K562 (cell line): Measurements from ENCODE around the gene ZNF426. TPM values are rescaled to one million over a fixed set of nuclear protein-coding genes. Genes with fewer than 3 reads are reported as not detected.

Source experiments
- CBX3 ChIP-seq, 2 experiments: IDR thresholded peaks; 1 replicate in 1 of 2; 2 replicates in 1 of 2; pipeline ENCODE4 v1.6.1; 2012; ENCODE audit warnings: inconsistent platforms in 2 of 2, low read length in 2 of 2, borderline replicate concordance in 1 of 2, control low read depth in 1 of 2
- CBX5 ChIP-seq: IDR thresholded peaks from 2 replicates; pipeline ENCODE4 v1.6.1; 2014; ENCODE audit warnings: low read depth, borderline replicate concordance
- CHD2 ChIP-seq: IDR thresholded peaks from 2 replicates; pipeline ENCODE4 v1.6.1; 2011; ENCODE audit warnings: low read depth, low read length
- FOSL1 ChIP-seq: fragments of 200-800 bp; sonication (Bioruptor generic); conservative IDR thresholded peaks from 2 replicates; pipeline ENCODE4 v1.6.1; 2016; ENCODE audit warnings: missing genetic modification characterization, missing compliant biosample characterization
- FOXA1 ChIP-seq: fragments of 450-650 bp; IDR thresholded peaks from 2 replicates; pipeline ENCODE4 v1.6.1; 2016; ENCODE audit warnings: mild to moderate bottlenecking, borderline replicate concordance
- HDAC6 ChIP-seq: IDR thresholded peaks from 2 replicates; pipeline ENCODE4 v1.6.1; 2012; ENCODE audit warnings: low read depth, mild to moderate bottlenecking, control low read depth, inconsistent platforms, low read length, moderate library complexity
- HMGN3 ChIP-seq: IDR thresholded peaks from 2 replicates; pipeline ENCODE4 v1.6.1; 2011; ENCODE audit warnings: borderline replicate concordance, low read depth, mild to moderate bottlenecking, mixed read lengths, low read length; ENCODE audit not compliant: insufficient read length; ENCODE audit errors: extremely low read depth
- MYC ChIP-seq, 2 experiments: fragments of 250-450 bp in 1 of 2; sonication (Bioruptor Pico) in 1 of 2; IDR thresholded peaks; 2 replicates each; pipeline versions ENCODE4 v1.5.1 to v1.6.1; 2012 to 2021; ENCODE audit warnings: low read depth in 2 of 2, borderline replicate concordance in 1 of 2, improper control_type of control experiment in 1 of 2, low read length in 1 of 2, mild to moderate bottlenecking in 1 of 2, moderate library complexity in 1 of 2
- STAT6 ChIP-seq: sonication (generic); formaldehyde crosslinking; IDR thresholded peaks from 2 replicates; pipeline ENCODE4 v1.8.1; 2023; ENCODE audit warnings: mild to moderate bottlenecking, missing genetic modification reagents
- TEAD4 ChIP-seq, 2 experiments: sonication (generic) in 1 of 2; formaldehyde crosslinking in 1 of 2; IDR thresholded peaks; 2 replicates each; pipeline versions ENCODE4 v1.6.1 to v1.8.0; 2012 to 2022; ENCODE audit warnings: borderline replicate concordance in 1 of 2, inconsistent platforms in 1 of 2, low read length in 1 of 2, mild to moderate bottlenecking in 1 of 2, missing genetic modification reagents in 1 of 2
- ZBTB8A ChIP-seq: fragments of 450-650 bp; IDR thresholded peaks from 2 replicates; pipeline ENCODE4 v1.6.1; 2018; ENCODE audit warnings: mild to moderate bottlenecking, moderate library complexity; ENCODE audit not compliant: partially characterized antibody
- ZKSCAN3 ChIP-seq: fragments of 250-450 bp; sonication (Bioruptor Pico); IDR thresholded peaks from 2 replicates; pipeline ENCODE4 v1.4.0; 2020
- ZNF280A ChIP-seq: fragments of 450-650 bp; IDR thresholded peaks from 2 replicates; pipeline ENCODE4 v1.6.1; 2018; ENCODE audit warnings: mild to moderate bottlenecking, low read depth; ENCODE audit not compliant: partially characterized antibody
- ZNF589 ChIP-seq: fragments of 200-800 bp; sonication (Bioruptor generic); IDR thresholded peaks from 2 replicates; pipeline ENCODE4 v1.6.1; 2016; ENCODE audit warnings: low read depth, missing genetic modification characterization, missing compliant biosample characterization
- ZNF592 ChIP-seq: fragments of 450-650 bp; IDR thresholded peaks from 2 replicates; pipeline ENCODE4 v1.6.1; 2017; ENCODE audit warnings: antibody characterized with exemption, mild to moderate bottlenecking
- ZNF639 ChIP-seq, 2 experiments: fragments of 200-800 bp in 1 of 2; sonication (Bioruptor generic) in 1 of 2; sonication (generic) in 1 of 2; formaldehyde crosslinking in 1 of 2; IDR thresholded peaks in 1 of 2; conservative IDR thresholded peaks in 1 of 2; 2 replicates each; pipeline versions ENCODE4 v1.5.0 to v1.6.1; 2016 to 2020; ENCODE audit warnings: missing compliant biosample characterization in 1 of 2, missing genetic modification characterization in 1 of 2, missing genetic modification reagents in 1 of 2
- polyA plus RNA-seq, 8 experiments: library from polyadenylated mRNA; depleted of rRNA in 4 of 8; stranded (reverse) in 5 of 8; unstranded in 3 of 8; fragments of >200 nt; fragmentation: Nextera tagmentation in 2 of 8; fragmentation: Illumina TruSeq in 1 of 8; extraction: Ambion mirVana in 2 of 8; extraction: Trizol in 1 of 8; gene quantifications; 2 replicates each; pipeline versions ENCODE4 v1.2.1 to v1.2.3, GENCODE V29; 2011 to 2014; ENCODE audit warnings: inconsistent platforms in 1 of 8, missing spikeins in 1 of 8
- total RNA-seq, 7 experiments: library from RNA; depleted of rRNA in 6 of 7; stranded (reverse); fragments of >200 nt in 6 of 7; fragmentation: Illumina TruSeq in 2 of 7; extraction: Trizol in 2 of 7; gene quantifications; 2 replicates each; pipeline versions ENCODE4 v1.2.1 to v1.2.3, GENCODE V29; 2011 to 2021; ENCODE audit warnings: low replicate concordance in 1 of 7

ZNF426 gene
- total and polyA plus RNA-seq, 9 of the 15 experiments (the other 6 are each of a cell fraction or from before 2014, with no cell fraction given) = 3.2 to 14.3 (median 6.9) TPM

- TF ChIP-seq MYC (IDR thresholded peaks at IDR 0.05; ENCODE audit: low read depth, low read length) (no peak), MYC (CRISPR knock-in tag; IDR thresholded peaks at IDR 0.05; ENCODE audit: borderline replicate concordance, low read depth) (no peak), CBX5 (peak; percentile 86), TEAD4 (IDR thresholded peaks at IDR 0.05; ENCODE audit: low read length) (peak; percentile 52; the same call in 1 of the 2 replicates), TEAD4 (CRISPR knock-in tag; IDR thresholded peaks at IDR 0.05; ENCODE audit: borderline replicate concordance) (no peak), HDAC6 (no peak), FOXA1 (no peak), ZNF280A (peak; percentile 95), FOSL1 (tag) (no peak), ZBTB8A (no peak), CHD2 (no peak), ZNF639 (CRISPR knock-in tag; conservative IDR thresholded peaks at IDR 0.05 in 1 of 2, IDR thresholded peaks at IDR 0.05 in 1 of 2) (no peak), HMGN3 (no peak), STAT6 (no peak), ZKSCAN3 (CRISPR knock-in tag) (no peak), ZNF592 (no peak), CBX3 (IDR thresholded peaks at IDR 0.05; ENCODE audit: borderline replicate concordance in 1 of 2, low read length in 2 of 2) (peak in 1 of 2 experiments; percentile 88; a peak in 2 of 3 replicates), ZNF589 (CRISPR knock-in tag) (no peak)
Observed at GRCh38 chr19:9528757-9529336, 9.6 kb downstream of the ZNF426 start (continued).
